ENCODE data around the gene PLBD2. TPM values are rescaled to one million over a fixed set of nuclear protein-coding genes. Genes with fewer than 3 reads are reported as not detected.

The PLBD2 gene
- total RNA-seq, 1 donor from 2014 or later: 102 TPM

DNA sequence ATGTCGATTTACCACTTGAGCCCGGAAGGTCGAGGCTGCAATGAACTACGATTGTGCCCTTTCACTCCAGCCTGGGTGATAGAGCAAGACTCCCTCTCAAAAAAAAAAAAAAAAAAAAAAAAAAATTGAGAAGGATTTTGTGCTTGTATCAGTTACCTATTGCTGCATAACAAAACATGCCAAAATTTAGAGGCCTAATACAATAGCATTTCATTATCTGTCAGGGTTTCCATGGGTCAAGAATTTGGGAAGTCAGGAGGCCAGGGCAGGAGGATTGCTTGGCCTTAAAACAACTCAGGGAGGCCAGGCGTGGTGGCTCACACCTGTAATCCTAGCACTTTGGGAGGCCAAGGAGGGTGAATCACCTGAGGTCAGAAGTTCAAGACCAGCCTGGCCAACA is 18.8 kb upstream of the PLBD2 start:
- peaks cover 2% of the 10 kb centered on the region for H3K4me1 Mint-ChIP-seq (ENCODE audit: low read depth)
- no peak for TF ChIP-seq CTCF (IDR thresholded peaks at IDR 0.05)
- H3K27ac Mint-ChIP-seq (ENCODE audit: unreplicated experiment): no peak overlapping the region
- no peaks in the 10 kb centered on the region for H3K9me3 Mint-ChIP-seq (ENCODE audit: low read depth)
- no peak for DNase-seq (ENCODE audit: low spot score)
- no peaks in the 10 kb centered on the region for H3K36me3 Mint-ChIP-seq (ENCODE audit: low read depth)
- peaks cover 5% of the 10 kb centered on the region for H3K27me3 Mint-ChIP-seq (ENCODE audit: low read depth)
- H3K4me3 Mint-ChIP-seq (ENCODE audit: unreplicated experiment): no peak overlapping the region

GRCh38 chr12:113340061-113340460 is 18.3 kb upstream of the PLBD2 start:
- Mint-ChIP-seq H3K27ac (ENCODE audit: unreplicated experiment) (no peak overlapping the region), H3K4me1 (ENCODE audit: low read depth) (no peaks in the 10 kb centered on the region), H3K27me3 (ENCODE audit: low read depth) (peaks cover 5% of the 10 kb centered on the region), H3K4me3 (ENCODE audit: unreplicated experiment) (no peak overlapping the region), H3K9me3 (ENCODE audit: low read depth) (no peaks in the 10 kb centered on the region), H3K36me3 (ENCODE audit: low read depth) (no peaks in the 10 kb centered on the region)
- no peak for DNase-seq (ENCODE audit: low spot score)
- TF ChIP-seq CTCF (IDR thresholded peaks at IDR 0.05): no peak

DNA sequence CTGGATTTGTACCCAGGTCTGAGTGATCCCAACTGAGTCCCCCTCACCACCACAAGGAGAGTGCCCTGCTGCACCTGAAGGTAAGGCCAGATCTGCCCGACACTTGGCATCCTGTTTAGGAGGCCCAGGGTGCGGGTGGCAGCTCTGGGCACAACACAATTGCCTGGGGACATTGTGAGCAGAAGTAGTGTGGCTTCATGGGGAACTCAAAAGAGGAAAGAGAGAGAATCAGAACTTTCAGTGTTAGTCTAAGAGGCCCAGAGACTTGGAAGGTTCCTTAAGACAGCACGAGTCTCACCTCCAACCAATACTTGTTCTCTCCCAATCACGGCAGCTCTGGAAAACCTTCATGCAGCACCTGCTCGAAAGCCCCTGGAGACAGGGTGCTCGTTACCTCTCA is 16.9 kb upstream of the PLBD2 start:
- Mint-ChIP-seq H3K9me3 (ENCODE audit: low read depth) (no peaks in the 10 kb centered on the region), H3K27me3 (ENCODE audit: low read depth) (peaks cover 5% of the 10 kb centered on the region), H3K4me3 (ENCODE audit: unreplicated experiment) (no peak overlapping the region), H3K27ac (ENCODE audit: unreplicated experiment) (no peak overlapping the region), H3K36me3 (ENCODE audit: low read depth) (no peaks in the 10 kb centered on the region), H3K4me1 (ENCODE audit: low read depth) (no peaks in the 10 kb centered on the region)
- no peak for DNase-seq (ENCODE audit: low spot score)
- no peak for TF ChIP-seq CTCF (IDR thresholded peaks at IDR 0.05)

DNA sequence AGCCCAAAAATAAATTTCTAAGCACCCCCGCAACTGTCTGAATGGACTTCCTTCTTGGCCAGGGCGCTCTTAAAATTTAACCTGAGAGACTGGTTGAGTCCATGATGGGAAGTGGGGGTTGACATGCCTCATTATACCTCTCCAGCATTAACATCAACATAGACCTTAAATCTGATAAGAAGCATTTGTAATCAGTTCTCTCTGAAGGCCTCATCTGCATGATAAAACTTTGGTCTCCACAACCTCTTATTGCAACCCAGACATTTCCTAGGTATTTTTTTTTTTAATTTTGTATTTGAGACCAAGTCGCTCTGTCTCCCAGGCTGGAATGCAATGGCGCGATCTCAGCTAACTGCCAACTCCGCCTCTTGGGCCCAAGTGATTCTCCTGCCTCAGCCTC is 13.1 kb upstream of the PLBD2 start:
- H3K36me3 Mint-ChIP-seq (ENCODE audit: low read depth): no peaks in the 10 kb centered on the region
- peaks cover 3% of the 10 kb centered on the region for H3K27me3 Mint-ChIP-seq (ENCODE audit: low read depth)
- no peaks in the 10 kb centered on the region for H3K4me1 Mint-ChIP-seq (ENCODE audit: low read depth)
- no peak overlapping the region for H3K27ac Mint-ChIP-seq (ENCODE audit: unreplicated experiment)
- no peak for DNase-seq (ENCODE audit: low spot score)
- H3K4me3 Mint-ChIP-seq (ENCODE audit: unreplicated experiment): no peak overlapping the region
- H3K9me3 Mint-ChIP-seq (ENCODE audit: low read depth): no peaks in the 10 kb centered on the region
- TF ChIP-seq CTCF (IDR thresholded peaks at IDR 0.05): no peak

- no peak for DNase-seq (ENCODE audit: low spot score)
- Mint-ChIP-seq H3K27ac (ENCODE audit: unreplicated experiment) (no peak overlapping the region), H3K27me3 (ENCODE audit: low read depth) (peaks cover 5% of the 10 kb centered on the region), H3K36me3 (ENCODE audit: low read depth) (no peaks in the 10 kb centered on the region), H3K4me3 (ENCODE audit: unreplicated experiment) (no peak overlapping the region), H3K4me1 (ENCODE audit: low read depth) (no peaks in the 10 kb centered on the region), H3K9me3 (ENCODE audit: low read depth) (no peaks in the 10 kb centered on the region)
- TF ChIP-seq CTCF (IDR thresholded peaks at IDR 0.05): no peak
Observed at GRCh38 chr12:113346353-113346752, 12.0 kb upstream of the PLBD2 start.

Data from chondrocyte (in vitro differentiated cells).